CD4-positive, alpha-beta T cell treated with Interleukin-6 for 4 hours (primary cell): ENCODE data around the gene C17orf100.

ENCODE experiments used
- DNase-seq: peaks from one replicate; pipeline ENCODE4 v3.0.0-alpha.2; 2020; ENCODE audit warnings: mixed read lengths

Gene C17orf100

GRCh38 chr17:6651354-6651918 lies at the start of gene C17orf100, which contains the start of gene MED31:
TSS of gene C17orf100 (plus strand) at chr17:6651762. CDS start at chr17:6651914, 152 bp downstream.
TSS of gene MED31 (minus strand) at chr17:6651605. CDS start at chr17:6651528, 77 bp downstream.
- peak; percentile 95 for DNase-seq

DNA sequence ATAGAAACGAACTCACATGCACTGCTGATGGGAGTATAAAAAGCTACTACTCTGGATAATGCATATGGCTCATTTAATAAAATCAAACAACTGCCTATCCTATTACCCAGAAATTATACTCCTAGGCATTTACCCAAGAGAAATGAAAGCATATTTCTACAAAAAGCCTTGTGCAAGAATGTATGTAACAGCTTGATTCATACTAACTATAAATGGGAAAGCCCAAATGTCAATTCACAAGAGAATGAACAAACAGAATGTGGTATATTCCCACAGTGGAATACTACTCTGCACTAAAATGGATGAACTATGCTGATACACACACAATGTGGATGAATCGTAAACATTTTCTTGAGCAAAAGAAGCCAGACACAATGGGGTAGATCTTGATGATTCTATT lies 49.4 kb upstream of the C17orf100 start:
- no peak for DNase-seq

DNA sequence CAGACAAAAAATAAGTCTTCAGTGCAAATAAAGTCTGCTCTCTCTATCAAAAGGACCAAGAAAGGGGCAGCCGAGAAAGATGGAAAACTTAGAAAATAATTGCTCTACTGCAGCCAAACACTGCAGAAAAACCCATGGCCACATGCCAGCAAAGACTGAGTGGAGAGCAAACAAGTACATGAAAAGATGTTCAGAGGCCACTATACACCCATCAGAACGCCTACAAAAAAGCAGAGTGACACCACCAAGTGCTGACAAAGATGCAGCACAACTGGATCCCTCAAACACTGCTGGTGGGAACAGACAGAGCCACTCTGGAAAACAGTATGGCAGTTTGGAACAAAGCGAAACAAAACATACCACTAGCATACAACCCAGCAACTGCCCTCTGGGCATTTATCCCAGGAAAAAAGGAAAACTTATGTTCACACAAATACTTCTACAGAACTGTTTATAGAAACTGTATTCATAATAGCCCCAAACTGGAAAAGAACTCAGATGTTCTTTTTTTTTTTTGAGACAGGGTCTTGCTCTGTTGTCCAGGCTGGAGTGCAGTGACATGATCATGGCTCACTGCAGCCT lies 47.7 kb upstream of the C17orf100 start:
- DNase-seq = no peak

GRCh38 chr17:6605142-6605541 lies 46.4 kb upstream of the C17orf100 start:
- DNase-seq = no peak

- no peak for DNase-seq
These were observed 43.2 kb upstream of the C17orf100 start for GRCh38 chr17:6608321-6608720.

GRCh38 chr17:6610011-6610410 lies 41.6 kb upstream of the C17orf100 start:
- DNase-seq = no peak

DNA sequence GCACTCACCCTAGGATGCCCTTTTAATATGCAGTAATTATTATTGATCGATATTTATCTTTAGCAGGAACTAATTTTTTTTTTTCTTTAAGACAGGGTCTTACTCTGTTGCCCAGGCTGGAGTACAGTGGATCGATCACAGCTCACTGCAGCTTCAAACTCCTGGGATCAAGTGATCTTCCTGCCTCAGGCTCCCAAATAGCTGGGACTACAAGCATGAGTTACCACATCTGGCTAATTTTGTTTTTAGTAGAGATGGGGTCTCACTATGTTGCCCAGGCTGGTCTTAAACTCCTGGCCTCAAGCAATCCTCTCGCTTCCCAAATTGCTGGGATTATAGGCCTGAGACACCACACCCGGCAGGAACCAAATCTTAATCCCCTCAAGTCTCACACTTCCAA lies 40.3 kb upstream of the C17orf100 start:
- DNase-seq = no peak

DNA sequence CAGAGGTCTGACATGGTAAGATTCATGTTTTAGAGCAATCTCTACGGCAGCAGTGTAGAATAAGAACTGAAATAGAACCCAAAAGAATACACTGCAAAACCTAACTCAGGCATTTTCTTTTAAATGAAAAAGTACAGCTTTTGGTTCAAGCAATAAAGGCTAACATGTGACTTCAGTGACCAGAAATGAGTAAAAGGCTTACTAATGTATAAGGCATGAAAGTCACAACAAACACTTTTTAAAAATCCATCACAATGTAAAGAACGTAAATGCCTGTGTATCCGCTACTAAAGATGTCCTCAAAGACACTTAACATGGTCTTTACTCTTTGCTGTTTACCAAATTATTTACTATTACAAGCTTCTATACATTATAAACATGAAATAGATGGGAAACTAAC lies 27.6 kb upstream of the C17orf100 start:
- no peak for DNase-seq

- DNase-seq = no peak
These were observed 24.9 kb upstream of the C17orf100 start for GRCh38 chr17:6626616-6627015.

GRCh38 chr17:6627019-6627418 lies 24.5 kb upstream of the C17orf100 start:
- DNase-seq = no peak

GRCh38 chr17:6630390-6630789 lies 21.2 kb upstream of the C17orf100 start:
- DNase-seq = no peak

- DNase-seq = no peak
These were observed 19.0 kb upstream of the C17orf100 start for GRCh38 chr17:6632530-6632929.

DNA sequence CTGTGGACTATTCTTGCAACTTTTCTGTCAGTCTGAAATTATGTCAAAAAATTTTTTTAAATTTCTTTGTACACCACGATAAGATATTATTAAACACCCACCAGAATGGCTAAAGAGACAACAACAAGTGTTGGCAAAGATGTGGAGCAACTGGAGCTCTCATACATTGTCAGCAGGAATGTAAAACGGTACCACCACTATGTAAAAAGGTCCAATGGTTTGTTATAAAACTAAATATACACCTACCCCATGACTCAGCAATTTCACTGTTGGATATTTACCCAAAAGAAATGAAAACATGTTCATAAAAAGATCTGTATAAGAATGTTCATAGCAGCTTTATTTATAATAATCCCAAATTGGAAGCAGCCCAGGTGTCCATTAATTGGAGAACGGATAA lies 18.3 kb upstream of the C17orf100 start:
- no peak for DNase-seq

- DNase-seq = no peak
These were observed 15.5 kb upstream of the C17orf100 start for GRCh38 chr17:6636105-6636504.

DNA sequence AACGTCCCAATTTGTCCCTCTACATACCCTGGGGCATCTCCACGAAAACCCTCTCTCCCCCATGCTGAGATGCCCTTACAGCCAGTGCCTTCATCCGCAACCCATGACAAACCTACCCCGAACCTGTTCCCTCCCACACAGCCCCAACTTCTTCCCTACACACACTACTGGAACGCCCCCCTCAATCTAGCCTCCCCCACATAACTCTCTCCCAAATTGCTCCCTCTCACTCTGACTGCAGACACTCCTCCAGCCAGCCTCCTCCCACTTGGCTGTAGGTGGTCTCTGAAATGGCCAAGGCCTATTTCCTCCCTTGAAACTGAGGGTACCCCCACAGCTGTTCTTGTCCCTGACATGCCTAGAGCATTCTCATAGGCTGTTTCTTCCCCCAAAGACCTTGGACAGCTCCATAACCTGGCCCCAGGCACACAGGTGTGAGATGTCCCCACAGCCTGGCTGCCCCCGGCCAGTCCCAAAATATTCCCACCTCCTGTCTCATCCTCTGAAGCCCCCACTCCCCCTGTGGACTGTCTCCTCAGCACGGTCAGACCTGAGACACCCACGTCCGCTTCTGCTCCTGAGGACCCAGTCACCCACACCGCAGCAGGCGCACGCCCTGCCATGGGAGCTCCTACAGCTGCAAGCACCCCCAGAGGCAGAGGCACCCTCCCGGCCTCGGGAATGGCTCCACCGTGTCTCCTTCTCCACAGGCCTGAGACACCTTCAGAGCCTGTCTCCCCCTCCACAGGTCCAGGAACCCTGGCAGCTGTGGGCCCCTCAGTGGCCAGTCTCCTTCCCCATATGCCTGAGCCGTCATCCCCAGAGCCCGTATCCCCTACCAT lies 14.7 kb upstream of the C17orf100 start:
- DNase-seq = no peak

- DNase-seq = no peak
These were observed 14.1 kb upstream of the C17orf100 start for GRCh38 chr17:6637458-6637840.

DNA sequence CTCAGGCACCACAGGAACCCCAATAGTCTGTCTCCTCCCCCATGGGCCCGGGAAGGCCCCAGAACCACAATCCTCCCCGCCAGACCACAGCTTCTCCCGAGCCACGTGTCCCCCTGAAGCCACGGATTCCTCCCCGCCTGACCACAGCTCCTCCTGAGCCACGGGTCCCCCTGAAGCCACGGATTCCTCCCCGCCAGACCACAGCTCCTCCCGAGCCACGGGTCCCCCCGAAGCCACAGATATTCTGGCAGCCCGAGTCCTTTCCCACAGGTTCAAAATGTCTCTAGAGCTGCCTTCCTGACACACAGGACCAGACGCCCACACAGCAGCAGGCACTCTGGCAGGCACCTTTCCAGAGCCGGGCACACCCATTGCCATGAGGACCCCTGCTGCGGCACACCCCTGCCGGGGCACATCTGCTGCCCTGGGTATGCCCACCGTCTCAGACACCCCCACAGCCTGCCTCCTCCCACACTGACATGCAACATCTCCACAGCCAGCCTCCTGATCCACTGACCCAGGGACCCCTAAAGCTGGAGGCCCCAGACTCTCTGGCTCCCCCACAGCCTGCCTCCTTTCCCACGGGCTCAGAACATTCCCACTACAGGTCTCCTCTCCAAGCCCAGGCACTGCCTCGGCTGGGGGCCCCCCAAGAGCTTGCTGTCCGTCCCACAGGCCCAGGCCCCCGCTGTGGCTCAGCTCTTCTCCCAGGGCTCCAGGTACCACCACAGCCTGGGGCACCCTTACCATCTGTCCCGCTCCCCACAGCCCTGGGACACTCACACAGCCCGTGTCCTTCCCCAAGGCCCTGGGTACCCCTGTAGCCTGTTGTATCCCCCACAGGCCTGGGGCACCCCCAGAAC lies 13.3 kb upstream of the C17orf100 start:
- no peak for DNase-seq

DNA sequence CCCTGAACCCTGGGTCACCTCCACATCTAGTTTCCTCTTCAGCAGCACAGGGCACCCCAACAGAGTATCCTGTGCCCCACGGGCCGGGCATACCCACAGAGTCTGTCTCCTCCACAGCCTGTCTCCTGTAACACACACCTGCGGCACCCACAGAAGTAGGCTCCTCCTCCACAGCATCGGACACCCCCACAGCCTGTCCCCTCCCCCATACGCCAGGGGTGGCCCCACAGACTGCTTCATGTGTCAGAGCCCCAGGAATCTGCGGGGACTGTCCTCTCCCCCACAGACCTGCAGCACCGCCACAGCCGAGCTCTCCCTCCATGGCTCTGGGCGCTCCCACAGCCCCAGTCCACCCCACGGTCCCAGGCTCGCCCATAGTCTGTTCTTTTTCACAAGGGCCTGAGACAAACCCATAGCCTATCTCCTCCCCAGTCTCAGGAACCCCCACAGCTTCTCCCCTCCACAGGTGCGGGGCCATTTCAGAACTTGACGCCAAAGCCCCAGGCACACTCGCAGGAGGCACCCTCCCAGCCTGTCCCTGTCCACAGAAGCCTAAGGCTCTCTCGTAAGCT lies 12.5 kb upstream of the C17orf100 start:
- DNase-seq = no peak

GRCh38 chr17:6639586-6640535 lies 11.7 kb upstream of the C17orf100 start:
- peak; percentile 38 for DNase-seq

DNA sequence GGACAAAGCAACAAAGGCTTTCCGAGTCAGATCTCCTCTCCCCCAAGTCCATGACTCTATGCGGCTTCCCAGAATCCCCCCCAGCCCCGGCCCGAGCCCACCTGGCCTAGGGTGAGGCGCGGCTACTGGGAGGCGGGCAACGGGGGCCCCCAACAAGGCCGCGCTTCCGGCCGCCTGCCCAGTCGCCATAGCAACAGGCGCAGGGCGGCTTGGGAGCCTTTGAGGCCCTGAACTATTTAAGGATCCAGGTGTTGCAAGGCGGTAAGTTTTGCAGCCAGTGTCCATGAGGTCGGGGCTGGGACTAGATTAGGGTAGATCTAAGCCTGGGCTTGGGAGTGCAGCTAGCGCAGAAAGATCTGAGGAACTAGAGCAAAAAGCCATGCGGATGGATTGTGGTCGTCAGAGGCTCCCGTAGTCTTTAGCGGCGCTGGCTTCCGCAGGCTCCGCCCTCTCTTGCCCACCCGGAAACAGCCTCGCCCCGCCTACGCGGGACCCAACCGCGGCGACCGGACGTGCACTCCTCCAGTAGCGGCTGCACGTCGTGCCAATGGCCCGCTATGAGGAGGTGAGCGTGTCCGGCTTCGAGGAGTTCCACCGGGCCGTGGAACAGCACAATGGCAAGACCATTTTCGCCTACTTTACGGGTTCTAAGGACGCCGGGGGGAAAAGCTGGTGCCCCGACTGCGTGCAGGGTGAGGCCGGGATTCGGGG lies 10.9 kb upstream of the C17orf100 start, which contains the start of the genes KIAA0753 and TXNDC17:
Gene KIAA0753 (minus strand): TSS at position 176 of the 711 bp plus-strand sequence. CDS start 5,608 bp downstream, outside the sequence.
Gene TXNDC17 (plus strand): TSS at position 525 of the 711 bp plus-strand sequence. CDS start 23 bp downstream, at position 548.
- peak; percentile 95 for DNase-seq
